ENCODE measurements around the gene NINJ2. TPM values are rescaled to one million over a fixed set of nuclear protein-coding genes. Genes with fewer than 3 reads are reported as not detected.

The NINJ2 gene
- total and polyA plus RNA-seq, 10 donors: 6.6 to 18.8 (median 10.2) TPM

DNA sequence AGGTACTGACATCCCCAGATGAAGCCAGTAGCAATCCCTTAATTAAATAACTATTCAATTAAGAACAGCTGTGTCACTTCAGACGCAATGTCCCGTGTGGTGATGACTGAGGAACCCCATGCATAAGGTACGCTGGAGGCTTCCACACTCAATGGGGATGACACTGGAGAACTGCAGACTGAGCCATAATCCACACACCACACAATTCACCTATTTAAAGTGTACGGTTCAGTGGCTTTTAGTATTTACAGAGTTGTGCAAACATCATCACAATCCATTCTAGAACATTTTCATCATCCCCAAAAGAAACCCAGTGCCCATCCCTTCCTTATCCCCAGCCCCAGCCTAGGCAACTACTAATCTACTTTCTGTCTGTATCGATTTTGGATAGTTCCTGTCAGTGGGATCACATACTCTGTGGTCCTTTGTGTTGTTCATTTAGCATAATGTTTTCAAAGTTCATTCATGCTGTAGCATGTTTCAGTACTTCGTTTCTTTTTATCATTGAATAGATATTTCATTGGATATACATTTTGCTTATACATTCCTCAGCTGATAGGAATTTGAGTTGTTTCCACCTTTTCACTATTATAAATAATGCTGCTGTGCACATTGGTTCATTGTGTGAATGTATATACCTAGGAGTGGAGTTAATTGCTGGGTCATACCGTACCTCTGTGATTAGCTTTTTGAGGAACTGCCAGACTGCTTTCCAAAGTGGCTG lies 61.1 kb downstream of the NINJ2 start:
- H3K4me1 ChIP-seq: peaks cover 0 to 23% (median 4%) of the 10 kb centered on the region in 6 donors
- TF ChIP-seq POLR2A (IDR thresholded peaks at IDR 0.05) (no peak), POLR2AphosphoS5 (IDR thresholded peaks at IDR 0.05) (no peak)
- TF ChIP-seq, protein P1, sequence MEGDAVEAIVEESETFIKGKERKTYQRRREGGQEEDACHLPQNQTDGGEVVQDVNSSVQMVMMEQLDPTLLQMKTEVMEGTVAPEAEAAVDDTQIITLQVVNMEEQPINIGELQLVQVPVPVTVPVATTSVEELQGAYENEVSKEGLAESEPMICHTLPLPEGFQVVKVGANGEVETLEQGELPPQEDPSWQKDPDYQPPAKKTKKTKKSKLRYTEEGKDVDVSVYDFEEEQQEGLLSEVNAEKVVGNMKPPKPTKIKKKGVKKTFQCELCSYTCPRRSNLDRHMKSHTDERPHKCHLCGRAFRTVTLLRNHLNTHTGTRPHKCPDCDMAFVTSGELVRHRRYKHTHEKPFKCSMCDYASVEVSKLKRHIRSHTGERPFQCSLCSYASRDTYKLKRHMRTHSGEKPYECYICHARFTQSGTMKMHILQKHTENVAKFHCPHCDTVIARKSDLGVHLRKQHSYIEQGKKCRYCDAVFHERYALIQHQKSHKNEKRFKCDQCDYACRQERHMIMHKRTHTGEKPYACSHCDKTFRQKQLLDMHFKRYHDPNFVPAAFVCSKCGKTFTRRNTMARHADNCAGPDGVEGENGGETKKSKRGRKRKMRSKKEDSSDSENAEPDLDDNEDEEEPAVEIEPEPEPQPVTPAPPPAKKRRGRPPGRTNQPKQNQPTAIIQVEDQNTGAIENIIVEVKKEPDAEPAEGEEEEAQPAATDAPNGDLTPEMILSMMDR (IDR thresholded peaks at IDR 0.05 in 8 of 11, conservative IDR thresholded peaks at IDR 0.05 in 3 of 11): no peak
- H3K27me3 ChIP-seq (replicated peaks in 1 of 7): no peaks in the 10 kb centered on the region
- H3K36me3 ChIP-seq: no peaks in the 10 kb centered on the region
- no peak for DNase-seq
- H3K4me3 ChIP-seq: no peak overlapping the region
- H3K9me3 ChIP-seq: no peaks in the 10 kb centered on the region
- no peak overlapping the region for H3K27ac ChIP-seq
- WGBS, 5 donors: 77 to 86% (median 84%) methylated on average over 7 of the region's 7 CpGs
- intact Hi-C loops (cut with DNase I; ENCODE audit: low total_unique reads): no loop called here

DNA sequence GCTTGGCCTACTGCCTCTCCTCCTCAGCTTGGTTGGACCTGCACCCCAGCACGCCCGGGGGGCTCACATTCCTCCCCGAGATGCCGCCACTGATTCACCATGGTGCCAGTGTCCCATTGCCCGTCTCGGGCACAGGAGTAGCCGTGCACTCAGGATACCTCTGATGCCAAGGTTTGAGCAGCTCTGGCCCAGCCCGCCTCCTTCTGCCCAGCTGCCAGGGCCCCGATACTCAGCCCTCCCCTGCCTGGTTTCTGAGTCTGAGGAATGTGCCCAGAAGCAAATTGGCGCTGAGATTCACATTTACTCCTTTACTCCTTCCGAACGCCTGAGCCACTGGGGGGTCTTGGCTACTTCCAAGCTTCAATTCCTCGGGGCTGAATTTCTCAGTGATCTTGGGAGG lies 63.5 kb downstream of the NINJ2 start:
- no peak overlapping the region for H3K27ac ChIP-seq
- peaks cover 0 to 10% (median 4%) of the 10 kb centered on the region in 6 donors for H3K4me1 ChIP-seq
- no peaks in the 10 kb centered on the region for H3K27me3 ChIP-seq (replicated peaks in 1 of 7)
- H3K36me3 ChIP-seq: no peaks in the 10 kb centered on the region
- TF ChIP-seq, protein P1 (IDR thresholded peaks at IDR 0.05 in 8 of 11, conservative IDR thresholded peaks at IDR 0.05 in 3 of 11): no peak
- TF ChIP-seq POLR2AphosphoS5 (IDR thresholded peaks at IDR 0.05) (no peak), POLR2A (IDR thresholded peaks at IDR 0.05) (no peak)
- H3K4me3 ChIP-seq: no peak overlapping the region
- DNase-seq: no peak
- intact Hi-C loops (cut with DNase I; ENCODE audit: low total_unique reads): no loop called here
- 96 to 98% (median 96%) methylated on average over 5 to 13 of the region's 13 CpGs for WGBS, 5 donors
- no peaks in the 10 kb centered on the region for H3K9me3 ChIP-seq

DNA sequence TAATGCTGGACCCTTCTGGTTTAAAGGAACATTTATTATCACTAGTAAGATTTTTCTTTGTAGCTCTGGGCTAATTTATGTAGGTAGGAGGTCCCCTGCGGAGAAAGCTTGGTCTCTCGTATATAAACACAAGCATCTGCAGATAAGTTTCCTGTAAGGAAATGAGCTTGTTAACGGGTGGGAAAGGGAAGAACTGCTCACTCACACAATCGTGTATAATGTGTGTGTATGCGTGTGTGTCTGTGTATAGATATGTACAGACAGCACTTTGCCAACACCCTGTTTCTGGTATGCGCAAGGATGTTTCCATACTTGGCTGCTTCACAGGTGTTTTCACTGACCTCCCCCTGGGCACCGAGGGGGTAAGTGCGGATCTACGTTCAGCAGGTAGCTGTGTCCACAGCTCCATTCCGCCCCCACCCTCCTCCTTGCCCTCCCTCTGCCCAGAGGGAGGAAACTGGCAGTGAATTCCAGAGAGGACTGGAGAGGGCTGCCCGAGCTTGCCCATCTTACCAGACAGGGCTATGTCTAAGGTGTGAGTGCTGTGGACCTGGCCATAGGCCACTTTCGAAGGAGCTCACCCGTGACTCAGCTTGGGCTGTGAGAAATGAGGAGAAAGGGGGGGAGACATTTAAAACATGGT lies 65.2 kb downstream of the NINJ2 start:
- Histone ChIP-seq H3K4me3 (no peak overlapping the region), H3K4me1 (peaks cover 0 to 24% (median 4%) of the 10 kb centered on the region in 6 donors), H3K27ac (no peak overlapping the region), H3K36me3 (no peaks in the 10 kb centered on the region), H3K9me3 (no peaks in the 10 kb centered on the region), H3K27me3 (replicated peaks in 1 of 7) (no peaks in the 10 kb centered on the region)
- intact Hi-C loops (cut with DNase I; ENCODE audit: low total_unique reads): no loop called here
- TF ChIP-seq POLR2AphosphoS5 (IDR thresholded peaks at IDR 0.05) (no peak), POLR2A (IDR thresholded peaks at IDR 0.05) (no peak)
- TF ChIP-seq, protein P1 (IDR thresholded peaks at IDR 0.05 in 8 of 11, conservative IDR thresholded peaks at IDR 0.05 in 3 of 11): no peak
- DNase-seq: no peak
- 29 to 44% (median 35%) methylated on average over 13 of the region's 13 CpGs for WGBS, 5 donors
